HG03571 (cell line): ENCODE measurements around the gene R3HCC1L.

ENCODE experiments used
- ATAC-seq: cut with Tn5 transposase; IDR thresholded peaks from one replicate; pipeline ENCODE4 v1.9.1; 2021; ENCODE audit not compliant: unreplicated experiment

Gene R3HCC1L

DNA sequence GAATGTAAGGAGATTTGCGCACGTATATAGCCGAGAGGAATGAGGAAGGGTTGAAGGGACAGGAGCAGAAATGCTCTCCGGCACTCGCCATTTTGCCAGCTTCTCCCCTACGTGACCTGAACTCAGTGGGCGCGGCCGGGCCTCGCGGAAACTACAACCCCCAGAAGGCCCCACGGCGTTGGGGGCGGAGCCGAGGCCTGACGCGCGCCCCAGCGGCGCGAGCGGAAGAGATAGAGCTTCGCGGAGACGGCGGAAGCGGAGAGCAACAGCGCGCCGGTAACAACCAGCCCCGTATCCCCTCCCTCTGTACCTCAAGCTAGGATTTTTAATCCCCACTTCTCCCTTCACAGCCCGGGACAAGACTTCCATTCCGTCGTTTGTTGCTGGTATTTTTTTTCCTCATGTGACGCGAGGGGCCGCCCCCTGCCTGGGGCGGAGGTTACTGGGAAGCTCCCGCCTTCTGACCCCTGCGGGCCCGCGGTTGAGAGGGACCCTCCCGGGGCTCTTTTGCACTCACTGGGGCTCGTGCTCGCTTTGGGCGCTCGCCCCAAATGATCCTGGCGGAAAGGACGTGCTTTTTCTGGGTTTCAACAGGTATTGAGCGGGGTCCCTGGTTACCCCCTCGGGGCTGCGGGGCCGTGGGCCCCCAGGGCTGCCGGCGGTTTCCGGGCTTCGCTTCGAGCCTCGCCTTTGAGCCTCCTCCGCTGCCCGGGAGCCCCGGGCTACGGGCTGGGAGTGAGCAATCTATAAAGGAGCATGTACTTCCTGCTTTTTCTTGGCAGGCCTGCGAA, at the start of gene R3HCC1L:
Gene R3HCC1L, plus strand, starts transcription at position 227 of the 791 bp plus-strand sequence. CDS start 73,458 bp downstream, outside the sequence.
- peak; percentile 84 for ATAC-seq

DNA sequence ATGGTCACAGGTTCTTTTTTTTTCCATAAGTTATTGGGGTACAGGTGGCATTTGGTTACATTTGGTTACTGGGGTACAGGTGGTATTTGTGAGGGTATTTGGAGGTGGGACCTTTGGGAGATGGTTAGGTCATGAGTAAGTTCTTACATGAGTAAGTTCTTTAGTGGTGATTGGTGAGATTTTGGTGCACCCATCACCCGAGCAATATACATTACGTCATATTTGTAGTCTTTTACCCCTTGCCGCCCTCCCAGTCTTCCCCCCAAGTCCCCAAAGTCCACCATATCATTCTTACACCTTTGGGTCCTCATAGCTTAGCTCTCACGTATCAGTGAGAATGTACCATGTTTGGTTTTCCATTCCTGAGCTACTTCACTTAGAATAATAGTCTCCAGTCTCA, 49.2 kb upstream of the R3HCC1L start:
- ATAC-seq: no peak

GRCh38 chr10:98086837-98087708, 47.4 kb upstream of the R3HCC1L start:
- ATAC-seq: no peak

GRCh38 chr10:98088186-98088971, 46.1 kb upstream of the R3HCC1L start:
- no peak for ATAC-seq

- ATAC-seq: no peak
Measured at GRCh38 chr10:98090822-98091221, 43.6 kb upstream of the R3HCC1L start.

DNA sequence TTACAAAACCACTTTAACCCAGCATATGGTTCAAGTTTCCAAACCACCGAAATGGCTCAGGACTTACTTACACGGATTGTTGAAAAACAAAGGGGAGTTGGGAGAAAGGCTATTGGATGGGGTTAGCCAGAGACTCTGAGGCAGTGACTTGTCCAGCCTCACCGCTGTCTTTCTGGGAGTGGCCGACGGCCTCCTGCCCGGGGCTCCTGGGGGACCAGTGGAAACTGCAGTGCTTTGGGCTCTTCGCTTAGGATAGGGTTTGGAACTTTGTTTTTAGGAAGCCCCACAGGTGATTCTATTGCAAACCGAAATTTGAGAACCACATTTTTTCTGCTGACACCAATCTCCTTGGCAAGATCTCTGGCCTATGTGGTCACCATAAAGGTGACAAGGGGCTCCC, 38.1 kb upstream of the R3HCC1L start:
- no peak for ATAC-seq

- ATAC-seq: no peak
Measured at GRCh38 chr10:98096731-98097130, 37.7 kb upstream of the R3HCC1L start.

GRCh38 chr10:98097175-98097574, 37.3 kb upstream of the R3HCC1L start:
- ATAC-seq: no peak

DNA sequence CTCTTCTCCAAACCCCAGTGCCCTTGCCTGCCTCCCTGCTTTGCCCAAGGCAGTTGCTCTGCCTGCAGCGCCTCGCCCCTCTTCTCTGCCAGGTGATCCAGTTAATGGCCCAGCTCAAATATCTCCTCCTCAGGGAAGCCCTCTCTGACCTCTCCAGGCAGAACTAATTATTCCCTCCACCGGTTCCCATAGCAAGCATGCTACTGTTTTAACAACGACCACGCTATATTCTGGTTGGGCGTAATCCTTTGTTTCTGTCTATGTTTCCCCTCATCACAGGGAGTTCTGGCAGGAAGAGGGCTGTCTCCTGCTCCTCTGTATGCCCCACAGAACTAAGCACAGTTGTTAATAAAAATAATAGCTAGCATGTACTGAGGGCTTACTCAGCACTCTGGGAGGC, 36.8 kb upstream of the R3HCC1L start:
- no peak for ATAC-seq

GRCh38 chr10:98098247-98098646, 36.2 kb upstream of the R3HCC1L start:
- no peak for ATAC-seq

DNA sequence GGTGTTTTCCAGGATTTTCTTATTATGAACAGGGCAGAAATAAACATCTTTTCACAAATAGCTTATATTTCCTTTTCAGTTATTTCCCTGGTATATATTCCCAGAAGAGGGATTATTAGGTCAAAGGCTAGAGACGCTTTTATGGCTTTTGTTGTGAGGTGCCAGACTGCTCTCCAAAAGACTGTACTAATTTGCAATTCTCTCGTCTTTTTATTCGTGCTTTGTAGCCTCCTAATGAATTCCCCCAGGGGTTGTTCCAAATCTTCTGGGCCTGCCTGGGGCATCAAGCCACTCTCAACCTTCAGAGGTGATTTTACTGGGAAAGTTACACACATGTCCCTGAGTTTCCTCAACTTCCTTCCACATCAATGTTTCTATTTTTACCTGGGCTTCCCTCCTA, 34.0 kb upstream of the R3HCC1L start:
- no peak for ATAC-seq

- no peak for ATAC-seq
Measured at GRCh38 chr10:98101366-98101765, 33.1 kb upstream of the R3HCC1L start.

GRCh38 chr10:98104125-98104524, 30.3 kb upstream of the R3HCC1L start:
- no peak for ATAC-seq

- no peak for ATAC-seq
Measured at GRCh38 chr10:98106531-98106930, 27.9 kb upstream of the R3HCC1L start.

DNA sequence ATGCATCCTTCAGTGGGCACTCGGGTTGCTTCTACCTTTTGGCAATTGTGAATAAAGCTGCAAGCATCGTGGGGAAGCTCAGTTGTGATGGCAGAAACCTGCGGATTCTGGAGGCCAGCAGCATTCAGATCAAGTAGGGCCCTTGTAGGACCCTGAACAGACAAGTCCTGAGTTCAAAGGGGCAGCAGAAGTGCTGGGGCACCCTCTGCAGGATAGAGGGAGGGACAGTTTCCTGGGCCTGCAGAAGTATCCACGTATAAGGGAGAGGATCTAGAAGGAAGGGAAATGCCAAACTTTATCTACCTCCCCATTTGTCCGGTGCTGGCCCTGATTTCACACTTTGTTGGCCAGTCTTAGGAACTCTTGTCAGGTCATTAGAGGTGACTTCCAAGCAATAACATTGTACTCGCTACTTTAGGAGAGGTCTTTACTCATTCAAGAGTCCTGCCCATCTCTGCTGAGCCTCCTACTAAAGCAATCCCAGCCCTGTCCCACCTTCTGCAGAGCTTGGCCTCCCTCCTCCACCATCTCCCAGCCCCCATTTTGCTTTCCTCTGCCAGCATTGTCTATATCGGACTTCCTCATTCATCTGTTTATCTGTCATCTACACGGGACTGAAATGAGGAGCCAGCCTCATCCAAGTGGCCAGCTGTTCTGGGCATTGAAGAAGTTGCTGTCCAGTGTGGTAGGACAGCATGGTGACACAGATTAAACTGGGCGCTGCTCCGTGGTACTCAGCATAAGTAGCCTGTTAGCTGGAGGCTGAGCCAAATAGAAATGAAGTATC, 26.6 kb upstream of the R3HCC1L start:
- no peak for ATAC-seq

GRCh38 chr10:98110356-98110755, 24.1 kb upstream of the R3HCC1L start:
- no peak for ATAC-seq

DNA sequence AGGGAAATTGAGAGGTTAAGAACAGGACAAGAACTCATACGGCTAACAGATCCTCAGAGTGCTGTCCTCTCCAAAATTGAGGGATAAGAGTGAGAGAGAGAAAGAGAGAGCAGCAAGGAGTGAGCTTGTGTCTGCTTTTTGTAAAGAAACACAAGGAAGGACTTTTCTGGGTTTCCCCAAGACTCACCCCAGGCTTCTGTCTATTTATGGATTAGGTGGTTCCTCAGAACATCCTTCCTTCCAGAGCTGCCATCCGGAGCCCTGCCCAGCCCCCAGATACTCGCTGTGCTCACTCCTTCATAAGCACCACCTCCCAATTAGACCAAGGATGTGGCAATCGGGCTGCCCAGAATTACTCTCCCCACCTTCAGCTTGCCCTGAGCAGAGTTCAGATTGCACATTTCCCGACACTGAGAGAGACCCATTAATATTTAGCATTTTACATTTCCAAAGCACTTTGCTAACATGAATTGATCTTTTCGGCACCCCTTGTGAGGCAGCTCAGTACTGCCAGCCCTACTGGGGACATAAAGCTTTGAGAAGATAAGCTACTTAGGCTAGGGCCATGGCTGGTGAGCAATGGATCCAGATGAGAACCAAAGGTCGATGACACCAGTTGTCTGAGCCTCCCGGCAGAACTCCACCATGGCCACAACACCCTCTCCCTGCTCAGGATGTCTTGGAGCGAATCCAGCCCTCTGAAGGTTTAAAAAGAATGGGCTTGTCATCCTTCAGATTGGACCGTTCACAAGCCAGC, 19.2 kb upstream of the R3HCC1L start:
- no peak for ATAC-seq

GRCh38 chr10:98119891-98120290, 14.6 kb upstream of the R3HCC1L start:
- no peak for ATAC-seq

- no peak for ATAC-seq
Measured at GRCh38 chr10:98125940-98126631, 8.4 kb upstream of the R3HCC1L start.
